K562 (cell line): Measurements from ENCODE around the gene LCLAT1. TPM values are rescaled to one million over a fixed set of nuclear protein-coding genes. Genes with fewer than 3 reads are reported as not detected.
A peak's percentile ranks its signal among the peaks of the same experiment; 100 is the strongest.

Source experiments
- CEBPZ ChIP-seq: fragments of 150-350 bp; IDR thresholded peaks from 2 replicates; pipeline ENCODE4 v1.6.1; 2014; ENCODE audit warnings: low read depth, mild to moderate bottlenecking, low read length, borderline replicate concordance
- ERF ChIP-seq: fragments of 450-650 bp; formaldehyde crosslinking; IDR thresholded peaks from 2 replicates; pipeline ENCODE4 v1.4.0; 2020; ENCODE audit warnings: mild to moderate bottlenecking, mixed read lengths
- GTF3C2 ChIP-seq: IDR thresholded peaks from 3 replicates; pipeline ENCODE4 v1.6.1; 2011; ENCODE audit warnings: borderline replicate concordance, mild to moderate bottlenecking, moderate library complexity; ENCODE audit not compliant: insufficient read length; ENCODE audit errors: extremely low read depth
- ZNF263 ChIP-seq: sonication (generic); formaldehyde crosslinking; IDR thresholded peaks from 2 replicates; pipeline ENCODE4 v1.8.0; 2022; ENCODE audit warnings: mild to moderate bottlenecking, missing genetic modification reagents, borderline replicate concordance
- polyA plus RNA-seq, 8 experiments: library from polyadenylated mRNA; depleted of rRNA in 4 of 8; stranded (reverse) in 5 of 8; unstranded in 3 of 8; fragments of >200 nt; fragmentation: Nextera tagmentation in 2 of 8; fragmentation: Illumina TruSeq in 1 of 8; extraction: Ambion mirVana in 2 of 8; extraction: Trizol in 1 of 8; gene quantifications; 2 replicates each; pipeline versions ENCODE4 v1.2.1 to v1.2.3, GENCODE V29; 2011 to 2014; ENCODE audit warnings: inconsistent platforms in 1 of 8, missing spikeins in 1 of 8
- total RNA-seq, 7 experiments: library from RNA; depleted of rRNA in 6 of 7; stranded (reverse); fragments of >200 nt in 6 of 7; fragmentation: Illumina TruSeq in 2 of 7; extraction: Trizol in 2 of 7; gene quantifications; 2 replicates each; pipeline versions ENCODE4 v1.2.1 to v1.2.3, GENCODE V29; 2011 to 2021; ENCODE audit warnings: low replicate concordance in 1 of 7

The LCLAT1 gene
- total and polyA plus RNA-seq, 9 of the 15 experiments (the other 6 are each of a cell fraction or from before 2014, with no cell fraction given), result 8.9 to 63.3 (median 25.4) TPM

GRCh38 chr2:30412047-30412683, 34.9 kb upstream of the LCLAT1 start (continued):
- TF ChIP-seq GTF3C2, result no peak
- peak; percentile 82 for TF ChIP-seq ZNF263 (CRISPR knock-in tag)
- no peak for TF ChIP-seq CEBPZ
- no peak for TF ChIP-seq ERF (CRISPR knock-in tag)
